Measurements from ENCODE around the gene SELPLG. TPM values are rescaled to one million over a fixed set of nuclear protein-coding genes. Genes with fewer than 3 reads are reported as not detected.
"Not testable (repeated sequence)": the region's sequence is repeated elsewhere in the genome, so short reads cannot be mapped to it uniquely, and the experiment has no call there.

The SELPLG gene
- total RNA-seq, 1 donor from 2014 or later = 0.26 TPM

DNA sequence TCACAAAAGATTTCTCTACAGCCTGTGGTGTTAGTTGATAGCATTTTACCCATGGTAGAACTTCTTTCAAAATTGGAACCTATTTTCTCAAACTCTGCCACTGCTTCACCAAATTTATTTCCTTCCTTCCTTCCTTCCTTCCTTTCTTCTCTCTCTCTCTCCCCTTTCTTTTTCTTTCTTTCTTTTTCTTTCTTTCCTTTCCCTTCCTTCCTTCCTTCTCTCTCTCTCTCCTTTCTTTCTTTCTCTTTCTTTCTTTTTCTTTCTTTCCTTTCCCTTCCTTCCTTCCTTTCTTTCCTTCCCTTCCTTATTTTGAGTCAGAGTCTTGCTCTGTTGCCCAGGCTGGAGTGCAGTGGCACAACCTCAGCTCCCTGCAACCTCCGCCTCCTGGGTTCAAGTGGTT is 59.4 kb downstream of the SELPLG start:
- DNase-seq (ENCODE audit: low read depth in 2 of 2) = not testable (repeated sequence)

DNA sequence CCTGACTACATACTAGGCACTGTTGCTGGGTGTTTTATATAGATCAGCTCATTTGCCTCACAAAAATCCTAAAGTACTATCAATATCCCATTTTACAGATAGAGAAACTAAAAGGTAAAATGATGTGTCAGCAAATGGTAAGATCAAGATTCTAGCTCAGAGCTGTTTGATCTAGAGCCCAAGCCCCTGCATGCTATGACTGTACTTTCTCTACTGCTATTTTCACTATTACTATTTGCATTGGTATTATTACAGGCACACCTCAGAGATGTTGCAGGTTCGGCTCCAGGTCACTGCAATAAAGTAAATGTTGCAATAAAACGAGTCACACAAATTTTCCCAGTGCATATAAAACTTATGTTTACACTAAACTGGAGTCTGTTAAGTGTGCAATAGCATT is 60.4 kb downstream of the SELPLG start:
- DNase-seq (ENCODE audit: low read depth in 2 of 2) = no peak

DNA sequence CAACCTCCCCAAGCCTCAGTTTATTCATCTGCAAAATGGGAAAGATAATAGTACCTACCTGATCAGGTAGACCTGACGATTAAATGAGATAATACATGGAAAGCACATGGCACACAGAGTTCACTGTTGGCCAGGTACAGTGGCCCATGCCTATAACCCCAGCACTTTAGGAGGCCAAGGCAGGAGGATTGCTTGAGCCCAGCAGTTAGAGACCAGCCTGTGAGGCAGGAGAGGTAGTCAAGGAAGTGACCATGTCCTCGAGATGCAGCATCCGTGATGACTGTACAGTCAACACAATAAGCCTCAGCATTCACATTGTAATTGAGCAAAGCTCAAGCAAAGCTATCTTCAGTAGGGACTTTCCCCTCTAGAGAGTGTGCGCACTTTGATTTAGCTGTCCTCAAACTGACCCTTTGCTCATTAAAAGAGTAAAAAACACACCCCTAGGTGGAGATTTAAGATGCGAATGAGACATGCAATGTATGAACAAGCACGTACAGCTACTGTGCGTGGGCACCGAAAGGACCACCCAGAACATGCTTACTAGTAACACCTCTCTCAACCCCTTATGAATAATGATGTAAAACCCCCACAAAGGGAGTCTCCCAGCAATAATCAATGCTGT is 61.4 kb downstream of the SELPLG start:
- DNase-seq (ENCODE audit: low read depth in 2 of 2) = peak in 1 of 2 donors; percentile 23

Other genes starting within 250 kb of the SELPLG start
- gene FICD, start 118.6 kb downstream of the SELPLG start, total RNA-seq = 4.5 and 7.0 TPM in 2 replicates
- 35.8 and 57.3 TPM in 2 replicates for gene SART3, start 72.7 kb downstream of the SELPLG start, total RNA-seq
- gene ISCU, start 71.3 kb downstream of the SELPLG start, total RNA-seq = 50.7 and 67.9 TPM in 2 replicates
- not detected in 2 replicates for gene TMEM119, start 35.8 kb downstream of the SELPLG start, total RNA-seq
- gene CORO1C, start 97.6 kb upstream of the SELPLG start, total RNA-seq = 190 and 213 TPM in 2 replicates
- 14.2 and 23.1 TPM in 2 replicates for gene SSH1, start 223.7 kb upstream of the SELPLG start, total RNA-seq
- gene DAO, start 246.2 kb upstream of the SELPLG start, total RNA-seq = not detected in 2 replicates